Heart right ventricle (tissue), 16 donors: ENCODE measurements around the gene DGKQ. TPM values are rescaled to one million over a fixed set of nuclear protein-coding genes. Genes with fewer than 3 reads are reported as not detected.
"Not testable (repeated sequence)": the region's sequence is repeated elsewhere in the genome, so short reads cannot be mapped to it uniquely, and the experiment has no call there.

Experiments used
- ATAC-seq, 8 donors: fragments of 200-7000 bp; cut with Tn5 transposase; one replicate each; pipeline ENCODE4 v1.9.1; 2020; ENCODE audit warnings: mild to moderate bottlenecking in 8 of 8, moderate library complexity in 8 of 8, moderate number of reproducible peaks in 1 of 8
- DNase-seq, 2 donors: peaks; one replicate each; pipeline ENCODE4 v3.0.0-alpha.2; 2020
- H3K27ac ChIP-seq, 10 donors: fragments of 200-600 bp; sonication (generic) in 2 of 10; one replicate each; pipeline versions ENCODE4 v1.5.0 to v1.8.0; 2020 to 2022; ENCODE audit warnings: mild to moderate bottlenecking in 3 of 10
- H3K27me3 ChIP-seq, 7 donors: fragments of 200-600 bp; one replicate each; pipeline ENCODE4 v1.8.0; 2021 to 2022; ENCODE audit warnings: mild to moderate bottlenecking in 2 of 7
- H3K36me3 ChIP-seq, 9 donors: fragments of 200-600 bp; sonication (generic) in 1 of 9; one replicate each; pipeline versions ENCODE4 v1.5.0 to v1.8.0; 2020 to 2022; ENCODE audit warnings: mild to moderate bottlenecking in 2 of 9
- H3K4me1 ChIP-seq, 9 donors: fragments of 200-600 bp; sonication (generic) in 1 of 9; one replicate each; pipeline versions ENCODE4 v1.5.0 to v1.8.0; 2020 to 2022; ENCODE audit warnings: mild to moderate bottlenecking in 4 of 9
- H3K4me3 ChIP-seq, 10 donors: fragments of 200-600 bp; sonication (generic) in 2 of 10; one replicate each; pipeline versions ENCODE4 v1.5.0 to v1.8.0; 2020 to 2022; ENCODE audit warnings: mild to moderate bottlenecking in 7 of 10, moderate library complexity in 2 of 10
- H3K9me3 ChIP-seq, 11 donors: fragments of 200-600 bp in 10 of 11; sonication (generic) in 2 of 11; one replicate each; pipeline versions ENCODE4 v1.5.0 to v1.8.0; 2013 to 2022; ENCODE audit warnings: mild to moderate bottlenecking in 2 of 11, control low read depth in 1 of 11, moderate library complexity in 1 of 11
- CTCF ChIP-seq, 9 donors: fragments of 200-600 bp; sonication (generic) in 2 of 9; IDR thresholded peaks; one replicate each; pipeline versions ENCODE4 v1.5.0 to v1.8.0; 2021 to 2022; ENCODE audit warnings: antibody characterized with exemption in 9 of 9, mild to moderate bottlenecking in 5 of 9, moderate library complexity in 1 of 9
- WGBS, 2 donors: extraction: QIAGEN DNeasy Blood & Tissue Kit; methylation state at CpG; one replicate each; pipeline ENCODE4 v1.1.7; 2013; ENCODE audit warnings: inconsistent platforms in 1 of 2; 5-methylcytosine and 5-hydroxymethylcytosine counted together
- intact Hi-C, 10 donors: fragments of 100-400 bp; cut with DNase I; formaldehyde crosslinking; loops; one replicate each; pipeline versions ENCODE4 v1.11.1 to v1.14.2; 2022
- polyA plus RNA-seq, 2 donors: library from polyadenylated mRNA; stranded (reverse); fragments of 200-250 nt; gene quantifications; one replicate each; pipeline ENCODE4 v1.2.3, GENCODE V29; 2013
- total RNA-seq, 10 donors: library from RNA; stranded (reverse); fragmentation: NEBNext Ultra II Directional in 3 of 10; extraction: Animal tissue kit (Norgen Biotek cat#: 25700) in 3 of 10; gene quantifications; one replicate each; pipeline versions ENCODE4 v1.2.1 to v1.2.4, GENCODE V29; 2021 to 2023
- donor health status: Arrhythmogenic right ventricular cardiomyopathy.
- donor health status: ischemic (EF 13 %, LVEDD 7.1; RV severe dilation, severe dysfunction).
- donor health status: healthy with polysubstance abuse.
- donor health status: DM: no; HTN: yes; CAD: no.
- donor health status: DM: no; HTN: no; CAD: no.
- donor health status: ischemic (EF 25% LVEDD 6.9; RV normal size, moderate dysfunction).
- donor health status: ischemic (EF 25% LVEDD 5.7; RV mildly dilated, moderate dysfunction).
- donor health status: healthy.
- donor health status: DM: yes; HTN: yes; CAD: no.
- donor health status: Ischemic cardiomyopathy.
- donor health status: ischemic (EF 35%, LVEDD 5.7; RV mildly dilated, moderate dysfunction).
- donor health status: nonischemic (EF 11% LVEDD 7.7; RV severe dilation, severe dysfunction).
- donor health status: DM: yes; HTN: yes; CAD: no.
- donor health status: PGD.
- donor health status: ischemic (EF 29% LVEDD 5.4; RV normal size, mild dysfunction).
- donor health status: nonischemic (EF 23%, LVEDD 6.1; RV moderate dilation, normal function).

The DGKQ gene
- total and polyA plus RNA-seq, 12 donors: 2.8 to 5.2 (median 3.8) TPM

DNA sequence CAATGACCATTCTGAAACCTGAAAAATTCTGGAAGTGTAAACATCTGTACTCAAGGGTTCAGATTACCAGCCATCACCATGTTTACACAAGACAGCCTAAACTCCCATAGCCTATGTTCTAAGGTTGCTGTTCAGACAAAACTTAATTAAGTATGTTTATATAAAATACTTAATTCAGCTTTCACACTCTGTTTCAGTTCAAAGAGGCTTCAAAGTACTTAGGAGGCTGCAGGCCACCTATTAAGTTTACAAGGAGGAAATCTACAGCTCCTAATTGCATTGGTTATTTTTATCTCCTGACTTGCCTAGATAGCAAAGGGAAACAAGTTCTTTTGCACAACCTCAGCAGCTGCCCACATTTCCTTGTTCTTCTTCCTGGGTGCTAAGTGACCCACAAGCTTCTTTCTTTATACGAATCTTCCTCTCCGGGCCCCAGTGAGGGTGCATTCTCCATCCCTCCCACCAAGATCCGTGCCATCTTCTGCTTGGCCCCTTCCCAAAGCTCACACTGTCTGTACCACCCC lies 43.3 kb downstream of the DGKQ start:
- intact Hi-C loops: loop anchor here in 2 of 10 donors (5.0 to 10.0 kb wide), 3 partner anchors 145 to 245 kb away; partner anchors contain the start of gene SLC49A3 (in 1 of the 2)
- TF ChIP-seq CTCF (IDR thresholded peaks at IDR 0.05): no peak
- no peak for ATAC-seq
- WGBS, 2 donors: 51 to 58% methylated on average over 3 of the region's 3 CpGs
- Histone ChIP-seq H3K27me3 (no peaks in the 10 kb centered on the region), H3K4me1 (peaks cover 8 to 71% (median 62%) of the 10 kb centered on the region in 9 donors), H3K27ac (peak overlapping the region in 1 of 10 donors; percentile 98), H3K9me3 (no peaks in the 10 kb centered on the region), H3K4me3 (peak overlapping the region in 3 of 10 donors; percentile 93 to 100 (median 100)), H3K36me3 (peaks cover 0 to 5% (median 0%) of the 10 kb centered on the region in 9 donors)
- no peak for DNase-seq

DNA sequence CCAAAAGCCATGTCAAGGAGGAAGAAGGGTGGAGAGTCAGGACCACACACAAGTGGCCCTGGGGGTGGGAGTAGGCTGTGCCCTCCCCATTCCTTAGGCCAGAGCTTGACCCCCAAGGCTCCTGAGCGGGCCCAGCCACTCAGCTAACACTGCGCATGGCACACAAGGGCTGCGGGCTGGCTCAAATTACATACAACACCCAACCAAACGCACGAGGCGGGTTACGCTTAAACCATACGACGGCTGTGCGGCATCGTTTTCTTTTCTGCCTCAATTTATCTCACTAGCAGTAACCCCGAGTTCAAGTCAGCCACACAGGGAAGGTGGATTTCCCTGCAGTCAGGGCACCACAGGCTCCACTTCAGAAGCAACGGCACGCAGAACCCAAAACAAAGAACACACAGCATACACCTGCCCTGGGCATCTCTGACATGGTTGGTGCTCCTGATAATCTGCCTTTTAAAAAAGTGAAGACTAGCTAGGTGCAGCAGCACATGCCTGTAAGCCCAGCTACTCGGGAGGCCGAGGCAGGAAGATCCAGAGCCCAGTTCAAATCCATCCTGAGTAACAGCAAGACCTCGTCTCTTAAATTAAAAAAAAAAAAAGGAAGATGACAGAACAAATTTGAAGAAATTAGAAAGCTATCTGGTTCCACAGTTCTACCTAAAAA lies 44.1 kb downstream of the DGKQ start:
- ATAC-seq (no peak), DNase-seq (no peak)
- WGBS, 2 donors: 91 to 93% methylated on average over 17 of the region's 17 CpGs
- TF ChIP-seq CTCF (IDR thresholded peaks at IDR 0.05): no peak
- peaks cover 11 to 76% (median 65%) of the 10 kb centered on the region in 9 donors for H3K4me1 ChIP-seq
- H3K27me3 ChIP-seq: no peaks in the 10 kb centered on the region
- no peak overlapping the region for H3K27ac ChIP-seq
- no peak overlapping the region for H3K4me3 ChIP-seq
- no peaks in the 10 kb centered on the region for H3K9me3 ChIP-seq
- peaks cover 0 to 5% (median 0%) of the 10 kb centered on the region in 9 donors for H3K36me3 ChIP-seq
- intact Hi-C loops: no loop called here

GRCh38 chr4:927566-927965 lies 45.8 kb downstream of the DGKQ start:
- intact Hi-C loops, H3K27ac ChIP-seq, DNase-seq, H3K27me3 ChIP-seq, H3K9me3 ChIP-seq, ATAC-seq, H3K36me3 ChIP-seq, H3K4me3 ChIP-seq: not testable (repeated sequence)
- peaks cover 3 to 71% (median 51%) of the 10 kb centered on the region in 9 donors for H3K4me1 ChIP-seq
- 96 to 98% methylated on average over 21 of the region's 21 CpGs for WGBS, 2 donors

GRCh38 chr4:926538-926937 lies 46.8 kb downstream of the DGKQ start:
- peak in 4 of 9 donors; percentile 24 to 37 (median 27) for TF ChIP-seq CTCF (IDR thresholded peaks at IDR 0.05)
- H3K27ac ChIP-seq: no peak overlapping the region
- H3K4me1 ChIP-seq: peaks cover 3 to 80% (median 51%) of the 10 kb centered on the region in 9 donors
- WGBS, 2 donors: 79 to 80% methylated on average over 16 to 17 of the region's 17 CpGs
- peaks cover 0 to 8% (median 0%) of the 10 kb centered on the region in 9 donors for H3K36me3 ChIP-seq
- H3K27me3 ChIP-seq: no peaks in the 10 kb centered on the region
- no peak overlapping the region for H3K4me3 ChIP-seq
- no peak for ATAC-seq
- no peak for DNase-seq
- intact Hi-C loops: no loop called here
- H3K9me3 ChIP-seq: no peaks in the 10 kb centered on the region
